Measurements from ENCODE around the gene SPOPL.
"Not testable (repeated sequence)": the region's sequence is repeated elsewhere in the genome, so short reads cannot be mapped to it uniquely, and the experiment has no call there.

Gene SPOPL

DNA sequence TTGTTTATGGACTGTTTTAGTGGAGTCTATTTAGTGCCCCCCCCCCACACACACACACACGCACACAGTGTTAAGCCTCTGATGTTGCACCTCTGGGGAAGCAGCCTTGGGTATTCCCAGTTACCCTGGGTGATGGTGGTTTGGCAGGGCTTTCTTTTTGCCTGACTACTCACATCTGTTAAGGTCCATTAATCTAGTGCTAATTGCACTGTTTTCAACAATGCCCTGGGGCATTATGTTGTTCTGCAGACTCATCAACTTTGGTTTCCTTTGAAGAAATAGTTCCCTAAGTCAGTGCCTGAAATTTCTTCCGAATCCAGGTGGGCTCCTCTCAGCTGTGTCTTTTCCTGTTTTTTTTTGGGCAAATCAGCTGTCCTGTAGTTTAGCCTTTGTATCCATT lies 34.7 kb downstream of the SPOPL start:
- no peak for DNase-seq (ENCODE audit: insufficient read length)
- FAIRE-seq = no peak
- no peak for TF ChIP-seq POLR2A (IDR thresholded peaks at IDR 0.05; ENCODE audit: low read depth, low read length)
- no peak for TF ChIP-seq POLR2AphosphoS5 (IDR thresholded peaks at IDR 0.05; ENCODE audit: low read depth, low read length)
- TF ChIP-seq TAF1 (IDR thresholded peaks at IDR 0.05; ENCODE audit: borderline replicate concordance, low read depth, low read length) = no peak

DNA sequence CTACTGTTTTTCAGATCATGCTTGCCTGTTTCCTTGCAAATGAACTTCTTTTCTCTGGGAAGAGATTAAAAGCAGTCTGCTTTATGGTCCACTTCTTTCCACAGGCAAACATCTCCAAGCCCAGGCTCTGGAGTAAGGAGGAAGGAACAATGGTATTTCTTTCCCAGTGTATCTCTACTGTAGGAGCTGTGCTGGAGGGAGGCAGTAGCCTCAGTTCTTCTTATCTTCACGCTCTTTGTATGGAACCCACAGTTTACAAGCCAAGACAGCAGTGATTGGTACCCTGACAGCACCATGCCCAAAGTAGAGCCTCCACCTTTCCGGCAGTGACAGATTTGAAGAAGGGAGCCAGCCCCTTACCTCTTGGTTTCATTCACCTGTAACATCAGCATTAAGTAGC lies 35.2 kb downstream of the SPOPL start:
- FAIRE-seq = peak; percentile 54
- DNase-seq (ENCODE audit: insufficient read length) = no peak
- no peak for TF ChIP-seq TAF1 (IDR thresholded peaks at IDR 0.05; ENCODE audit: borderline replicate concordance, low read depth, low read length)
- TF ChIP-seq POLR2AphosphoS5 (IDR thresholded peaks at IDR 0.05; ENCODE audit: low read depth, low read length) = no peak
- no peak for TF ChIP-seq POLR2A (IDR thresholded peaks at IDR 0.05; ENCODE audit: low read depth, low read length)

DNA sequence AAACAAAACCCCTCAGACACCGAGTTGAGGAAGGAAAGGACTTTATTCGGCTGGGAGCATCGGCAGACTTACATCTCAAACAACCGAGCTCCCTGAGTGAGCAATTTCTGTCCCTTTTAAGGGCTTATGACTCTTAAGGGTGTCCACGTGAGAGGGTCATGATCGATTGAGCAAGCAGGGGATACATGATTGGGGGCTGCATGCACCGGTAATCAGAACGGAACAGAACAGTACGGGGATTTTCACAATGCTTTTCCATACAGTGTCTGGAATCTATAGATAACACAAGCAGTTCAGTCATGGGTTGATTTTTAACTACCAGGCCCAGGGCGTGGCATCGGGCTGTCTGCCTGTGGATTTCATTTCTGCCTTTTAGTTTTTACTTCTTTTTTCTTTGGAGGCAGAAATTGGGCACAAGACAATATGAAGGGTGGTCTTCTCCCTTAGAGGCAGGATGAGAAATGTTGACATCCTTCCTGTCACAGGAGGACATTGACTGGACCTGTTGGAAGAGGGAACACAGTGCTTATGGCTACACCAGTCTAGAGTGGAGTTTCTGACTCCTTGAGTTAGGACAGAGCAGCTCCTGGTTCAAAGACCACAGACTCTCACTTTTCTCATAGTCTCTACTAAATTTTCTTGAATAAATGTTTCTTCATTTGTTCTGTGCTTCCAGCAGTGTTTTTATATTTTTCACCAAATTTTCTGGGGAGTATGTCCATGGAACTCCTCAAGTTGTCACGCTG lies 35.8 kb downstream of the SPOPL start:
- no peak for FAIRE-seq
- TF ChIP-seq TAF1 (IDR thresholded peaks at IDR 0.05; ENCODE audit: borderline replicate concordance, low read depth, low read length) = no peak
- no peak for TF ChIP-seq POLR2A (IDR thresholded peaks at IDR 0.05; ENCODE audit: low read depth, low read length)
- TF ChIP-seq POLR2AphosphoS5 (IDR thresholded peaks at IDR 0.05; ENCODE audit: low read depth, low read length) = no peak
- DNase-seq (ENCODE audit: insufficient read length) = no peak

DNA sequence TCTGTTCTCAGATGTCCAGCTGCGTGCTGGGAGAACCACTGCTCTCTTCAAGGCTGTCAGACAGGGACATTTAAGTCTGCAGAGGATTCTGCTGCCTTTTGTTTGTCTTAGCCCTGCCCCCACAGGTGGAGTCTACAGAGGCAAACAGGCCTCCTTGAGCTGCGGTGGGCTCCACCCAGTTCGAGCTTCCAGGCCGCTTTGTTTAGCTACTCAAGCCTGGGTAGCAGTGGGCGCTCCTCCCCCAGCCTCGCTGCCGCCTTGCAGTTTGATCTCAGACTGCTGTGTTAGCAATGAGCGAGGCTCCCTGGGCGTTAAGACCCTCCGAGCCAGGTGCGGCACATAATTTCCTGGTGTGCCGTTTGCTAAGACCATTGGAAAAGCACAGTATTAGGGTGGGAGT lies 42.6 kb downstream of the SPOPL start:
- FAIRE-seq; DNase-seq (ENCODE audit: insufficient read length): not testable (repeated sequence)

DNA sequence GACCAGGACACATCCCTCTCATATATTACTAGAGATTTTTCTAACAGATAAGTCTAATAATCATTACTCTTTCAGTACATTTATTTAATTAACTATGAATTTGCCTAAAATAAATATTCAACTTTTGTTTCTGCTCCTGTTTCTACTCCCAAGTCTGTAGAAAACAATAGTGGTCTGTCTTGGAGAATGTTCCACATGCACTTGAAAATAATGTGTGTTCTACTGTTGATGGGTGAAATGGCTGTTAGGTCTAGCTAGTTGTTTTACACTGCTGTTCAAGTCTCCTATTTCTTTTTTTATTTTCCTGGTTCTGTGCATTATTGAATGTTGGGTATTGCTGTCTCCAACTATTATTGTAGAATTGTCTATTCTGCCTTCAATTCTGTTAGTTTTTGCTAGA lies 47.2 kb downstream of the SPOPL start:
- peak; percentile 79 for FAIRE-seq
- DNase-seq (ENCODE audit: insufficient read length) = no peak
- no peak for TF ChIP-seq TAF1 (IDR thresholded peaks at IDR 0.05; ENCODE audit: borderline replicate concordance, low read depth, low read length)
- no peak for TF ChIP-seq POLR2AphosphoS5 (IDR thresholded peaks at IDR 0.05; ENCODE audit: low read depth, low read length)
- no peak for TF ChIP-seq POLR2A (IDR thresholded peaks at IDR 0.05; ENCODE audit: low read depth, low read length)

DNA sequence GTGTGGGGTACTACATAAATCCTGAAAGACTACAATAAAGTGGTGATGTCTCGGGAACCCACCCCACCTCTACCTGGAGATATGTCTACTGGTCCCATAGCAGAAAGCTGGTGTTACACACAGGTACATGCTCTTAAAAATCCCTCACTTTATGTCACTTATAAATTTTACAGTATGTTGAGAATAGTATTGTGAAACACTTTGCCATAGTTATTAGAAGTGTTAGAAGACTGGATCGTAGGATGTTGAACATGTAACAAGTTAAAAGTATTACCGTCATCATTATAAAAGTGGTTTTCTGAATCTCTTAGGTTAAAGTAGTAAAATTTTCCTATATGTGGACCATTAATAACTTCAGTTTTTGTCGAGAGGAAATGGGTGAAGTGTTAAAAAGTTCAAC lies 48.6 kb downstream of the SPOPL start:
- no peak for TF ChIP-seq TAF1 (IDR thresholded peaks at IDR 0.05; ENCODE audit: borderline replicate concordance, low read depth, low read length)
- no peak for FAIRE-seq
- no peak for DNase-seq (ENCODE audit: insufficient read length)

DNA sequence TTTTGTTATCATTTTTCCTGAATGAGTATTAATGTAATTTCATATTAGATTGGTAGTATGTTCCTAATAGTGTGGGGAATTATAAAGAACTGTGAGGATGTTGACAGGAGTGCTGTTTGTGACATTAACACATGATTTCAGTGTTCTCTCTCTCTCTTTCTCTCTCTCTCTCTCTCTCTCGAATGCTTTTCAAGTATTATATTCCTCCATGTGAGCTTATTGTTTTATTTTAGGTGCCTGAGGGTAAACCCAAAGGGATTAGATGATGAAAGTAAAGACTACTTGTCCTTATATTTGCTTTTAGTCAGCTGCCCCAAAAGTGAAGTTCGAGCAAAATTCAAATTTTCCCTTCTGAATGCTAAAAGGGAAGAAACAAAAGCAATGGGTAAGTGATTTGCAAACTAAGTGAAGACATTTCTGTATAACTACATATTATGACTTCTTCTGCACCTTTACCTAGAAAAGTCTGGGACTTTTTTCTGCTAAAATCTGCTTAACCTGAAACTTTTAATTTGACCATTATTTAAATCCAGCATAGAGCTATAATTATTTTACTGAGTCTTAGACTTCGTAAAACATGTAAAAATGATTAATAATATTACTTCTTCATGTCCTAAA lies 49.2 kb downstream of the SPOPL start:
- no peak for DNase-seq (ENCODE audit: insufficient read length)
- no peak for TF ChIP-seq POLR2AphosphoS5 (IDR thresholded peaks at IDR 0.05; ENCODE audit: low read depth, low read length)
- TF ChIP-seq POLR2A (IDR thresholded peaks at IDR 0.05; ENCODE audit: low read depth, low read length) = no peak
- no peak for TF ChIP-seq TAF1 (IDR thresholded peaks at IDR 0.05; ENCODE audit: borderline replicate concordance, low read depth, low read length)

DNA sequence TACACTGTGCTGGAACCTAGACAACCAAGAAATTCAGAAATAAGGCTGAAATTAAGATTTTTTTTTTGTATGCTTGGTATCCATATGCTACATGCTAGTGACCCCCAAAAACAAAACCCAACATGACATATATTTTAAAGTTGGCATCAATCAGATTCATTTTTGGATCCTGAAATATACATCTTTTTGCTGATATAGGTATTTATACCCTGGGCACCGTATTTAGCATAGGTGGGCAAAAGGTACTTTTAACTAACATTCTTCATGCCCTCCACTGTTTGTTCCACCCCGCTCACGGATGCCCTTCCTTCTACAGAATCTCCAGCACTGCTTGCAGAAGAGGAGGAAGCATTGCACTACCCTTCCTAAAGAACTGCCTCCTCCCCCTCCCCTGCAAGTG lies 52.6 kb downstream of the SPOPL start:
- no peak for TF ChIP-seq POLR2A (IDR thresholded peaks at IDR 0.05; ENCODE audit: low read depth, low read length)
- TF ChIP-seq TAF1 (IDR thresholded peaks at IDR 0.05; ENCODE audit: borderline replicate concordance, low read depth, low read length) = no peak
- no peak for TF ChIP-seq POLR2AphosphoS5 (IDR thresholded peaks at IDR 0.05; ENCODE audit: low read depth, low read length)
- DNase-seq (ENCODE audit: insufficient read length) = no peak
- FAIRE-seq = no peak

More for the DNA sequence above, 49.2 kb downstream of the SPOPL start:
- FAIRE-seq = no peak

DNA sequence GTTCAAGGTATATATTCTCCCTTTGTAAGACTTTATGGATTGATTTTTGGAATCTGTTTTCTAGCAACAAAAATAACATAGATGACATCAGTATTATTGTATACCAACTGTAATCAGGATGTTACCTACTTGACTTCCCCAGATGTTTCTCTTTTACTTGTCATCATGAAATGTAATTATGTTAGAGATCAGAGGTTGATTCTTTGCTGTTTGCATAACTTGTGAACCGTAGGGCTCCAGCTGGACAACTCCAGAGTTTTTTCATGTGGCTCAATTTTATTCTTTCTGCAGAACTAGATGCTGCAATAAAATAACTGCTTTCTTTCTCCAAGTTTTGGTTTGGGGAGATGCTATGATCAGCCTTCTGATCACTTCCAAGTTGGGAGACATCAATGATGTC lies 58.1 kb downstream of the SPOPL start:
- DNase-seq (ENCODE audit: insufficient read length) = no peak
- FAIRE-seq = no peak
- TF ChIP-seq POLR2AphosphoS5 (IDR thresholded peaks at IDR 0.05; ENCODE audit: low read depth, low read length) (no peak), TAF1 (IDR thresholded peaks at IDR 0.05; ENCODE audit: borderline replicate concordance, low read depth, low read length) (no peak), POLR2A (IDR thresholded peaks at IDR 0.05; ENCODE audit: low read depth, low read length) (no peak)

DNA sequence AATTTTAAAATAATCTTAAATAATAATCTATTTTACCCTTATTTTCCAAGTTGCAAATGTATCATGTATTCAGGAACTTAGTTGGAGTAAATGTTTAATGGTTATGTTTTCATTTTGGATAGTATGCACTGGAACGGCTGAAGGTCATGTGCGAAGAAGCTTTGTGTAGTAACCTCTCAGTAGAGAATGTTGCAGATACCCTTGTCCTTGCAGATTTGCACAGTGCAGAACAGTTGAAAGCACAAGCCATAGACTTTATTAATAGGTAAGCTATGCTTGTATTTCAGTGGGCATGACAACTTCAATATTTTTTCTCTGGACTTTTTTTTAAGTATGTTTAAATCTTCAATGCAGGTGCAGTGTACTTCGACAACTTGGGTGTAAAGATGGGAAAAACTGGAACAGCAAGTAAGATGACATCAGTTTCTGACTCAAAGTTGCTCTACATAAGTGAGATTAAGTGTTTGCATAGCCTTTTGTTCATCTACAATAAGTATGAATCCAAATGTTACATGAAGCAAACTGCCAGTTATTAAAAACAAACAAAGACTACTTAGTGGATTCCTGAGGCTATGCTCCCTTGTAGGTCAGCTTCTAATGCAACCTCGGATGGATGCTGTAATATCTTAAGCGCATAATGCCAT lies 63.1 kb downstream of the SPOPL start:
- DNase-seq (ENCODE audit: insufficient read length) = no peak
- no peak for FAIRE-seq
- TF ChIP-seq POLR2AphosphoS5 (IDR thresholded peaks at IDR 0.05; ENCODE audit: low read depth, low read length) = no peak
- no peak for TF ChIP-seq POLR2A (IDR thresholded peaks at IDR 0.05; ENCODE audit: low read depth, low read length)
- TF ChIP-seq TAF1 (IDR thresholded peaks at IDR 0.05; ENCODE audit: borderline replicate concordance, low read depth, low read length) = no peak

DNA sequence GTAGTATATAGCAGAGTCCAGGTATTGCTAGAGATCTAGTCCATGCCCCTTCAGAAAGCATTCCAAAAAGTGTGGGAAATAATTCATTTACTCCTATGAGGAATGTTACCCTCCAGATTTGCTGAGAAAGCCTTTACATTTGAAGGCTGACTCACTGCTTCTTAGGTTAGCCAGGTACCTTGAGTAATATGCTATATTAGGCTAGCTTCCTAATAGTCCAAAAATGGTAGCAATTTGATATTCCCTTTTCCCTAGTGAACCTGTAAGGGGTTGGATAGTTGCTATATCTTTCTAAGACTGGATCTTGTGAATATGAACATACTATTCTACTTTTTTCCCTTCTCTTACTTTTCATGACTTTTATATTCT lies 63.6 kb downstream of the SPOPL start:
- FAIRE-seq = no peak
- TF ChIP-seq TAF1 (IDR thresholded peaks at IDR 0.05; ENCODE audit: borderline replicate concordance, low read depth, low read length) (no peak), POLR2A (IDR thresholded peaks at IDR 0.05; ENCODE audit: low read depth, low read length) (no peak), POLR2AphosphoS5 (IDR thresholded peaks at IDR 0.05; ENCODE audit: low read depth, low read length) (no peak)
- no peak for DNase-seq (ENCODE audit: insufficient read length)

DNA sequence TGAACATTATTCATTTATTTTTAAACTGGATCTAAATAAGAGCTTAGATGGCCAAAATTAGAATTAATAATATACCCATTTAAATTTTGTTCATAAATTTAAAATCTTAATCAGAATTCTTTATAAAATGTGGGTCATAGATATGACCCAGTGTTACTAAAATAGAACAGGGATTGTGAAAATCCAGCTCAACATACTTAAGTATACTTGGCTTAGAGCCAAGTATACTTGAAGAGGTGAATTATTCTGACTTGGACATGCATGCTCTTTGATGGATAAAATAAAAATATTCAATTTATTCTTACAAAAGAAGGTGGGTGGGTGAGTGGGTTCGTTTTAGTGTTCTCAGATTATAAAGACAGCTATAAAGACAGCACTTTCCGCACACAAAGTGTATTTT lies 70.7 kb downstream of the SPOPL start:
- DNase-seq (ENCODE audit: insufficient read length) (no peak), FAIRE-seq (no peak)
- no peak for TF ChIP-seq POLR2AphosphoS5 (IDR thresholded peaks at IDR 0.05; ENCODE audit: low read depth, low read length)

Data from GM12892 (cell line).